ENCODE measurements around the gene GMPS. TPM values are rescaled to one million over a fixed set of nuclear protein-coding genes. Genes with fewer than 3 reads are reported as not detected.

The GMPS gene
- total RNA-seq, 1 donor from 2014 or later: 29.2 TPM

GRCh38 chr3:155908086-155908485 lies 37.6 kb downstream of the GMPS start:
- Histone ChIP-seq H3K4me3 (no peak overlapping the region), H3K9me3 (no peaks in the 10 kb centered on the region), H3K4me1 (no peaks in the 10 kb centered on the region), H3K36me3 (peaks cover 0 to 55% of the 10 kb centered on the region in 2 donors), H3K27ac (no peak overlapping the region), H3K27me3 (no peaks in the 10 kb centered on the region)
- no peak for DNase-seq (ENCODE audit: extremely low spot score in 2 of 2)
- TF ChIP-seq POLR2A (IDR thresholded peaks at IDR 0.05) (no peak), POLR2AphosphoS5 (IDR thresholded peaks at IDR 0.05; ENCODE audit: insufficient read depth in 1 of 2, low read depth in 1 of 2) (no peak)
- TF ChIP-seq, protein P1, sequence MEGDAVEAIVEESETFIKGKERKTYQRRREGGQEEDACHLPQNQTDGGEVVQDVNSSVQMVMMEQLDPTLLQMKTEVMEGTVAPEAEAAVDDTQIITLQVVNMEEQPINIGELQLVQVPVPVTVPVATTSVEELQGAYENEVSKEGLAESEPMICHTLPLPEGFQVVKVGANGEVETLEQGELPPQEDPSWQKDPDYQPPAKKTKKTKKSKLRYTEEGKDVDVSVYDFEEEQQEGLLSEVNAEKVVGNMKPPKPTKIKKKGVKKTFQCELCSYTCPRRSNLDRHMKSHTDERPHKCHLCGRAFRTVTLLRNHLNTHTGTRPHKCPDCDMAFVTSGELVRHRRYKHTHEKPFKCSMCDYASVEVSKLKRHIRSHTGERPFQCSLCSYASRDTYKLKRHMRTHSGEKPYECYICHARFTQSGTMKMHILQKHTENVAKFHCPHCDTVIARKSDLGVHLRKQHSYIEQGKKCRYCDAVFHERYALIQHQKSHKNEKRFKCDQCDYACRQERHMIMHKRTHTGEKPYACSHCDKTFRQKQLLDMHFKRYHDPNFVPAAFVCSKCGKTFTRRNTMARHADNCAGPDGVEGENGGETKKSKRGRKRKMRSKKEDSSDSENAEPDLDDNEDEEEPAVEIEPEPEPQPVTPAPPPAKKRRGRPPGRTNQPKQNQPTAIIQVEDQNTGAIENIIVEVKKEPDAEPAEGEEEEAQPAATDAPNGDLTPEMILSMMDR (IDR thresholded peaks at IDR 0.05): no peak
- intact Hi-C loops (cut with DNase I): no loop called here

GRCh38 chr3:155908605-155909004 lies 38.2 kb downstream of the GMPS start:
- Histone ChIP-seq H3K4me1 (no peaks in the 10 kb centered on the region), H3K27ac (no peak overlapping the region), H3K27me3 (no peaks in the 10 kb centered on the region), H3K9me3 (no peaks in the 10 kb centered on the region), H3K36me3 (peaks cover 0 to 53% of the 10 kb centered on the region in 2 donors), H3K4me3 (no peak overlapping the region)
- TF ChIP-seq POLR2AphosphoS5 (IDR thresholded peaks at IDR 0.05; ENCODE audit: insufficient read depth in 1 of 2, low read depth in 1 of 2): no peak
- TF ChIP-seq POLR2A (IDR thresholded peaks at IDR 0.05): no peak
- TF ChIP-seq, protein P1 (IDR thresholded peaks at IDR 0.05): no peak
- no peak for DNase-seq (ENCODE audit: extremely low spot score in 2 of 2)
- intact Hi-C loops (cut with DNase I): no loop called here

DNA sequence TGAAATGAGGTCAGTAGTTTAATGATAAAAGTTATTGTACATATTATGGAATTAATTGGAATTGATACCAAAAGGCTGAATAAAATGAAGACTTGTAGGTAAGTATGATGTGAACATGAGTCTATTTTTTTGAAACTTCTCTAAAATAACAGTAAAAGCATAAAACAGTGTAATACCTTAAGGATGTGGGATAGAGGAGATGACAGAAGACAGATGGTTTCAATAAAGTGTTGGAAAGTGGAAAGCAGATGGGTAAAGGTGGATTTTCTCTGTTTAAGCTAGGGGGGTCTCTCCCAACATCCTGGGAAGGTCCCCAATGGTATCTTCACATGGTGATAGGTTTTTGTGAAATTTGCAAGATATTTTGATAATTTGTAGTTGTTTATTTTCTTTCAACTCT lies 41.6 kb downstream of the GMPS start:
- intact Hi-C loops (cut with DNase I): no loop called here
- TF ChIP-seq, protein P1 (IDR thresholded peaks at IDR 0.05): no peak
- TF ChIP-seq POLR2AphosphoS5 (IDR thresholded peaks at IDR 0.05; ENCODE audit: insufficient read depth in 1 of 2, low read depth in 1 of 2) (no peak), POLR2A (IDR thresholded peaks at IDR 0.05) (no peak)
- DNase-seq (ENCODE audit: extremely low spot score in 2 of 2): no peak
- Histone ChIP-seq H3K4me3 (no peak overlapping the region), H3K36me3 (peaks cover 5 to 49% of the 10 kb centered on the region in 2 donors), H3K9me3 (no peaks in the 10 kb centered on the region), H3K4me1 (no peaks in the 10 kb centered on the region), H3K27ac (no peak overlapping the region), H3K27me3 (no peaks in the 10 kb centered on the region)

DNA sequence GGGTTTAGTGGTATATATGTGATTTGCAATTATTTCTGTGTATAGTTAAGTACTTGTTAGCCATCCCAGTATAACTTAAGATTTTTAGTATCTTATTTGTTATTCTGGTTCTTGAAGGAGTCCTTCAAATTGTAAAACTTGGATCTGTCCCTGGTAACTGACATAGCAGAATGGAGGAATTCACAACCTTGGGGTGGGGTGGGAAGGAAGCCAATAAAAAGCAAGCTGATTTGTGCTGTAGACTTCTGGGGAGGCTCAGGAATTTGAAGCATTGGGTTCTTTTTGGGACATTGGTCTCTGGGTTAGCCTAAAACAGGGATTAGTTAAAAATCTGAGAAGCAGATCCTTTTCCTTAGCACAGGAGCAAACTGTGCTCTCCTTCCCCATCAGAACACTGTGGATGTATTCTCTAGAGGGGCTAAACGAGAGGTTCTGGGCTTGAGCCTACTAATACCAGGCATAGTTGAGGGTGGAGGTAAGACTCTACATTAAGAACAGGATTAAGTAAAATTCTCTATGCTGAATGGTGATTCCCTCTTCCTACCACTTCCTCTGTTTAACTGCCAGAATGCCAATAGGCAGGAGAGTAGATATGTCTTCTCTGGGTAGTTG lies 42.2 kb downstream of the GMPS start:
- DNase-seq (ENCODE audit: extremely low spot score in 2 of 2): no peak
- intact Hi-C loops (cut with DNase I): no loop called here
- Histone ChIP-seq H3K4me1 (no peaks in the 10 kb centered on the region), H3K4me3 (no peak overlapping the region), H3K27me3 (no peaks in the 10 kb centered on the region), H3K9me3 (no peaks in the 10 kb centered on the region), H3K36me3 (peaks cover 5 to 44% of the 10 kb centered on the region in 2 donors), H3K27ac (no peak overlapping the region)
- no peak for TF ChIP-seq POLR2AphosphoS5 (IDR thresholded peaks at IDR 0.05; ENCODE audit: insufficient read depth in 1 of 2, low read depth in 1 of 2)
- TF ChIP-seq, protein P1 (IDR thresholded peaks at IDR 0.05): no peak
- no peak for TF ChIP-seq POLR2A (IDR thresholded peaks at IDR 0.05)

DNA sequence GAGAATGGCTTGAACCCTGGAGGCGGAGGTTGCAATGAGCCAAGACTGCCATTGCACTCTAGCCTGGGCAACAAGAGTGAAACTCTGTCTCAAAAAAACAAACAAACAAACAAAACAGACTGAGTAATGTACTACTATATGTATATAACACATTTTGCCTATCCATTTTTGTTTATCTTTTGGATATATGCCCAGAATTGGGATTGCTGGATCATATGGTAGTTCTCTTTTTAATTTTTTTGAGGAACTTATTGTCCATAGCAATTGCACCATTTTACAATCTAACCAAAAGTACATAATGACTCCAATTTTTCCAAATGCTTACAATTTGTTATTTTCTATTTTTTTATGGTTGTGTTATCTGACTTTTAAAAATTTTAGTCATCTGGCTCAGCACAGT lies 47.3 kb downstream of the GMPS start:
- H3K4me1 ChIP-seq: no peaks in the 10 kb centered on the region
- intact Hi-C loops (cut with DNase I): no loop called here
- H3K27me3 ChIP-seq: no peaks in the 10 kb centered on the region
- no peak overlapping the region for H3K27ac ChIP-seq
- peaks cover 5 to 40% of the 10 kb centered on the region in 2 donors for H3K36me3 ChIP-seq
- TF ChIP-seq POLR2A (IDR thresholded peaks at IDR 0.05) (no peak), POLR2AphosphoS5 (IDR thresholded peaks at IDR 0.05; ENCODE audit: insufficient read depth in 1 of 2, low read depth in 1 of 2) (no peak)
- TF ChIP-seq, protein P1 (IDR thresholded peaks at IDR 0.05): no peak
- H3K4me3 ChIP-seq: no peak overlapping the region
- H3K9me3 ChIP-seq: no peaks in the 10 kb centered on the region
- DNase-seq (ENCODE audit: extremely low spot score in 2 of 2): no peak
